Kidney (tissue), 14 donors: Measurements from ENCODE around the gene ARFRP1. TPM values are rescaled to one million over a fixed set of nuclear protein-coding genes. Genes with fewer than 3 reads are reported as not detected.
A peak's percentile ranks its signal among the peaks of the same experiment; 100 is the strongest.

Experiments
- DNase-seq, 5 donors: peaks; one replicate each; pipeline ENCODE4 v3.0.0-alpha.2; 2013 to 2020
- FAIRE-seq: peaks from 2 replicates; lab custom pipeline; 2012; peaks lifted over from hg19 to GRCh38; lab: Jason Lieb, UNC
- H3K27ac ChIP-seq, 2 donors: one replicate each; pipeline ENCODE4 v1.7.0; 2013; ENCODE audit warnings: low read depth in 2 of 2, low read length in 2 of 2, inconsistent platforms in 1 of 2
- H3K27me3 ChIP-seq: one replicate; pipeline ENCODE4 v1.7.1; 2013; ENCODE audit warnings: low read length, inconsistent platforms; ENCODE audit not compliant: control insufficient read depth, insufficient read depth
- H3K36me3 ChIP-seq, 3 donors: one replicate each; pipeline versions ENCODE4 v1.7.0 to v1.7.1; 2013; ENCODE audit warnings: low read length in 3 of 3, control low read depth in 1 of 3, inconsistent platforms in 1 of 3; ENCODE audit not compliant: insufficient read depth in 3 of 3, control insufficient read depth in 2 of 3
- H3K4me1 ChIP-seq, 3 donors: one replicate each; pipeline versions ENCODE4 v1.7.0 to v1.7.1; 2013; ENCODE audit warnings: low read length in 3 of 3, inconsistent platforms in 1 of 3, low read depth in 1 of 3; ENCODE audit not compliant: control insufficient read depth in 2 of 3, insufficient read depth in 2 of 3
- H3K4me3 ChIP-seq, 3 donors: one replicate each; pipeline versions ENCODE4 v1.7.0 to v1.8.1; 2013; ENCODE audit warnings: low read length in 3 of 3, control low read depth in 1 of 3, inconsistent platforms in 1 of 3
- H3K9ac ChIP-seq, 3 donors: one replicate each; pipeline versions ENCODE4 v1.7.0 to v1.7.1; 2013; ENCODE audit warnings: low read length in 3 of 3, control low read depth in 1 of 3, inconsistent platforms in 1 of 3
- H3K9me3 ChIP-seq, 3 donors: one replicate each; pipeline versions ENCODE4 v1.7.0 to v1.7.1; 2013; ENCODE audit warnings: low read length in 3 of 3, control low read depth in 1 of 3, inconsistent platforms in 1 of 3; ENCODE audit not compliant: control insufficient read depth in 2 of 3, insufficient read depth in 1 of 3
- CTCF ChIP-seq: IDR thresholded peaks from 3 replicates; pipeline ENCODE4 v1.5.1; 2012; ENCODE audit warnings: mild to moderate bottlenecking, moderate library complexity, borderline replicate concordance; ENCODE audit not compliant: insufficient read depth; ENCODE audit errors: extremely low read depth
- intact Hi-C: fragments of 100-400 bp; cut with DNase I; formaldehyde crosslinking; loops from one replicate; pipeline ENCODE4 v1.11.1; 2022
- polyA plus RNA-seq: library from polyadenylated mRNA; stranded (reverse); fragments of 350-450 nt; fragmentation: Illumina TruSeq; extraction: RNeasy Lipid Tissue Mini Kit (QIAGEN cat#74804); gene quantifications from one replicate; pipeline ENCODE4 v1.2.3, GENCODE V29; 2014; ENCODE audit warnings: low read depth, low replicate concordance; ENCODE audit not compliant: insufficient read depth
- total RNA-seq: library from RNA; stranded (reverse); fragmentation: NEBNext Ultra II Directional; extraction: Animal tissue kit (Norgen Biotek cat#: 25700); gene quantifications from one replicate; pipeline ENCODE4 v1.2.1, GENCODE V29; 2021
- donor health status: control.
- donor health status: control.
- donor health status: control.
- donor health status: control.
- donor health status: control.
- donor health status: DM: yes; HTN: yes; CAD: no.
- donor health status: Normal renal cell carcinoma (clear cell type).

Gene ARFRP1
- total and polyA plus RNA-seq, 2 donors from 2014 or later = 60.6 to 71.2 TPM

GRCh38 chr20:63755933-63756647 is 48.3 kb upstream of the ARFRP1 start:
- Histone ChIP-seq H3K4me1 (peaks cover 0 to 3% (median 3%) of the 10 kb centered on the region in 3 donors), H3K36me3 (no peaks in the 10 kb centered on the region), H3K27ac (no peak overlapping the region), H3K9ac (no peak overlapping the region), H3K4me3 (no peak overlapping the region), H3K27me3 (no peaks in the 10 kb centered on the region), H3K9me3 (no peaks in the 10 kb centered on the region)
- TF ChIP-seq CTCF = no peak
- no peak for FAIRE-seq
- peak in 1 of 5 donors; percentile 50 for DNase-seq
- intact Hi-C loops = no loop called here

GRCh38 chr20:63754008-63754407 is 46.2 kb upstream of the ARFRP1 start:
- H3K4me1 ChIP-seq = peaks cover 0 to 3% (median 3%) of the 10 kb centered on the region in 3 donors
- H3K9ac ChIP-seq = no peak overlapping the region
- no peaks in the 10 kb centered on the region for H3K36me3 ChIP-seq
- no peak overlapping the region for H3K4me3 ChIP-seq
- no peaks in the 10 kb centered on the region for H3K9me3 ChIP-seq
- H3K27ac ChIP-seq = no peak overlapping the region
- TF ChIP-seq CTCF = no peak
- intact Hi-C loops = no loop called here
- DNase-seq (no peak), FAIRE-seq (no peak)
- H3K27me3 ChIP-seq = no peaks in the 10 kb centered on the region

GRCh38 chr20:63753381-63753780 is 45.6 kb upstream of the ARFRP1 start:
- intact Hi-C loops = no loop called here
- no peaks in the 10 kb centered on the region for H3K9me3 ChIP-seq
- H3K27me3 ChIP-seq = no peaks in the 10 kb centered on the region
- H3K9ac ChIP-seq = no peak overlapping the region
- DNase-seq (no peak), FAIRE-seq (no peak)
- TF ChIP-seq CTCF = no peak
- no peak overlapping the region for H3K27ac ChIP-seq
- no peak overlapping the region for H3K4me3 ChIP-seq
- peaks cover 0 to 3% (median 3%) of the 10 kb centered on the region in 3 donors for H3K4me1 ChIP-seq
- H3K36me3 ChIP-seq = no peaks in the 10 kb centered on the region
